OCI-M2 (cell line): ENCODE results near the gene FAM90A1.
"Not testable (repeated sequence)": the region's sequence is repeated elsewhere in the genome, so short reads cannot be mapped to it uniquely, and the experiment has no call there.

Experiments
- DNase-seq: peaks from one replicate; lab custom pipeline; 2025; ENCODE audit not compliant: unreplicated experiment; lab: John Stamatoyannopoulos, UW

Gene FAM90A1

DNA sequence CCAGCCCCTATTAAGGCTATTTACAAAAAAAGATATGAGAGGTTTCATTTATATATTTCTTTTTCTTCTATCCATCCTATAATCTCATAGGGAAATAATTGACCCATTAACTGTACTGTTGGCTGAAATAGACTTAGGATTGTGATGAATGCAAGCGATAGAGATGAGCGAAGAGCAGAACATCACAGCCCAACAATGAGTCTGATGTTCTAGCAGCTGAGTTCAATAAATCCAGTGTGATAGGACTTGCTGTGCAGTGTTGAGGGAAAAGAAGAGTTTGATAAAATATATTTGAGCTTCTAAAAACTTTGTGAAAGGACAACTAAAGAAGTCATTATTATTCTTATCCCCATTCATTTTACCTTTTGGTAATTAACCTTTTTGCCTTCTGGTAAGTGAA lies 54.5 kb downstream of the FAM90A1 start:
- not testable (repeated sequence) for DNase-seq
